DMS153 (cell line): ENCODE data around the gene KCNMA1.
"Not testable (repeated sequence)": the region's sequence is repeated elsewhere in the genome, so short reads cannot be mapped to it uniquely, and the experiment has no call there.

Experiments
- DNase-seq: peaks from one replicate; lab custom pipeline; 2025; lab: John Stamatoyannopoulos, UW

The KCNMA1 gene

DNA sequence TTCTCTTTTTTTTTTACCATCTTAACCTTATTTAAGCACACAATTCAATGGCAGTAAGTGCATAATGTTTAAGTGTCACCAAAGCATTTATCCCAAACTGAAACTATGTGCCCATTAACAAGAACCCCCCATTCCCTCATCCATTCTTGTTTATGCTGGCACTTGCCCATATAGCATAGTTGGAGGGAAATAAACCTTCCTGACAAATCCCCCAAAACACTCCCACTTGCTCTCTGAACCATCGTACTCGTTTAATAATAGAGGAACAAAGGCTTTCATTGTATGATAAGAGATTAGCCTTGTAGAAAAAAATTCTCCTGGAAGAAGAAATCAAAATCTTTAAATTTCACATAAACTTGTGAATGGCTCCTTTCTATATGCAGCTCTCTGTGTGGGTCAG is 26.4 kb upstream of the KCNMA1 start:
- no peak for DNase-seq

- no peak for DNase-seq
Measured at GRCh38 chr10:77661674-77662073, 24.1 kb upstream of the KCNMA1 start.

DNA sequence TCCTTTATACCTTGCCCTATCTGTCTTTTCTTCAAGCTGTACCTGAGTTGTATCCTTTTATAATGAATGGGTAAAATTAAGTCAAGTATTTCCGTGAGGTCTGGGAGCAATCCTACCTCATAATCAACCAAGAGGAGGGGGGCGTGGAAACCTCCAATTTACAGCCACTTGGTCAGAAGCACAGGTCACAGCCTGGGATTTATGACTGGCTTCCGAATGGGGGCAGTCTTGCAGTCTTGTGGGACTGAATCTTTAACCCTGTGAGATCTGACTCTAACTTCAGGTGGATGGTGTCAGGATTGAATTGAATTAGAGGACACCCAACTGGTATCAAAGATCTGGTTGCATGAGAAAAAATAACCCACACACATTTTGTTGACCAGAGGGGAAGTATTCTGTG is 23.5 kb upstream of the KCNMA1 start:
- no peak for DNase-seq

DNA sequence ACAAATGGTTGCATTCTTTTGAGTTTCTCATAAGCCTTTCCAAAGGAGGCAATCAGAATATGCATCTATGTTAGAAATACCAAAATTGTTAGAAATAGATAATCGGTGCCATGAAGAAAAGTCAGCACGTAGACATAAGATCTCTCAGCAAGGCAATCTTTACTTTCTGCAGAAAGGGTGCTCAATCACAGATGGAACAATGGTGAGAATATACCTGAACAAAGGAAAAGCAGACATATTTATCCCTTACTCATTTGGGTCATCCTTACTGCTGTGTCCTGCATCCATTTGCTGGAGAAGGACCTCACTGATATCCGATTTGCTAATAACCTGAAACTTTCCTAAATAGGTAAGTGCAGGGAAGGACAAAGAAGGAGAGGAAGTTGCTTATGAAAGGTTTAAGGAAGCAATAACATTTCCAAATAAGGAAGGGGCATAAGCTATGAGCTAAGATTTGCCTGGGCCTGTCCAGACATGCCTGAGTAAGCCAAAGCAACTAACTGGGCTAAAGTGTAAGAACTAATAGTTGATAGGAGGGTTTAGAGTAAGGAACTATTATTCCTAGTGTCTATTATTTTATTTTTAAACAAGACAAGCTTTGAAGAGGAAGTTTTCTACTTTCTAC is 21.6 kb upstream of the KCNMA1 start:
- not testable (repeated sequence) for DNase-seq

DNA sequence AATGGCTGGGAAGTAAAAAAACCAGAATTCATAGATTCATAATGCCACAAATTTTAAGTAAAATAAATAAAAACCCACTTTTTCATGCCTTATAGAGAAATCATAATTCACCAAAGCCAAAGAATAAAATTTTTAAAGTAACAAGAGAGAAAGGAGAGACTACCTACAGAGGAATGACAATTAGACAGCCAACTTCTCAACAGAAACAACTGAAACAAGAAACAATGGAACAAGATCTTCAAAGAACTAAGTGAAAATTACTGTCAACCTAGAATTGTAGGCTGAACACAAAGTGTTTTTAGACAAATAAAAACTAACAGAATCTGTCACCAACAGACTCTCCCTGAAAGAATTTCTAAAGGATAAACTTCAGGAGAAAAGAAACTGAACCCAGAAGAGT is 15.6 kb upstream of the KCNMA1 start:
- no peak for DNase-seq

DNA sequence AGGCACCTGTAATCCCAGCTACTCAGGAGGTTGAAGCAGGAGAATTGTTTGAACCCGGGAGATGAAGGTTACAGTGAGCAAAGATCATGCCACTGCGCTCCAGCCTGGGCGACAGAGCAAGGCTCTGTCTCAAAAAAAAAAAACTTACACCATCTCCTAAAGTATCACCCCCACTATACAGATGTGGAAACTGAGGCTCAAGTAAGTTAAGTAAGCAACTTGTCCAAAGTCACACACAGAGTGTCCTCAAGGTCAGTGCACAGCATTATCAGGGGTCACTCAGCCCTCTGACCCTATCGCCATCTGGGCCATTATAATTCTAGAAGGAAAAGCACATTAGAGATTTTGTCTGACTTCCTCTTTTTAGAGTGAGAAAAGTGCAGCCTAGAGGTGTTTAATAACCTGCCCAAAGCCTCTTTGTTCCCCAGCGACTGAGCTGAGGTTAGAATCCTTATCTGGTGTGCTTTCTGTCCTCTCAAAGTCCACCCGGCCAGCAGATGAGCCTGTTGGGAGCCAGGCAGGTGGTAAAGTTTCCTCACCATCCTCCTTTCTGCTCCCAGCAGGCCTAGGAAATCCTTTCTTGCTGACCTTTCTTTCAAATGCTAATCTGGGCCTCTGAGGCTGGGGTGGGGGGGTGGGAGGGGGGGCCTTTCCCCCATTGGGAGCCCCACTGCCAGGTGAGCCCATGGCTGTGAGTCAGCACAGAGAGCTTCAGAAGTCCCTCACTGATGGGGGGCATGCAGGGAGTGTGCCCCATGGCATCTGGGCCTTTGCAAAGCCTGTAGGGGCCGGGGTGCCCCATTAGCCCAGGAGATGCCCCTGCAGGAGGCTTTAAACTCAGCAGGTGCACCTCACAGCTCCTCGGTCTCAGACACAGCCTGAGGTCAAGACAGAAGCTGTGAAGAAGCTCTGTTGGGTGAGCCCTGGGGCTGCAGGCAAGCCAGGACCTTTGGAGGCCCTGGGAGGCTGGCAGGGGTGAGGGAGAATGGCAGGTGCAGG is 12.0 kb upstream of the KCNMA1 start:
- DNase-seq: no peak

- DNase-seq: peak; percentile 52
Measured at GRCh38 chr10:77648472-77648871, 10.9 kb upstream of the KCNMA1 start.

- no peak for DNase-seq
Measured at GRCh38 chr10:77647543-77648293, 10.1 kb upstream of the KCNMA1 start.

DNA sequence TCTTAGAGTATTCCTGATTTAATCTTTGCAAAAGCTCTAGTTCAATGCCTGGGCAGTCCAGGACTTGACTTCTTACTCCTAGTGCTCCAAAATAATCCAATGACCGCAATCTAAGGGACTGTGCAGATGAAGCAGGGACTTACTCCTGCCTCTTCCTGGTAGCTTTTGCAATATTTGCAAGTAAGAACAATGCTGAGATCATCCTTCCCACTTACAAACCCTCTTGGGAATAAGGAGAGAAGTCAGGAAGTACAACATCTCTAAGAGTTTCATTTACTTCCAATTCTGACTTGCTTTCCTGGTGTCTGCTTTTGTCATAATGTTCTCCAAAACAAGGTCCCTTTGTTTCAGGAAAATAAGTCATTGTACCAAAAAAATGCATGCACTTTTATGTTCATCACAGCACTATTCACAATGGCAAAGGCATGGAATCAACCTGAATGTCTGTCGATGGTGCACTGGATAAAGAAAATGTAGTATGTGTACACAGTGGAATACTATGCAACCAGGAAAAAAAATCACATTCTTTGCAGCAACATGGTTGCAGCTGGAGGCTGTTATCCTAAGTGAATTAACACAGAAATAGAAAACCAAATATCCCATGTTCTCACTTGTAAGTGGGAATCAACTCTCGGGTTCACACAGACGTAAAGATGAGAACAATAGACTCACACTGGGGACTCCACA is 7.1 kb upstream of the KCNMA1 start:
- DNase-seq: no peak

GRCh38 chr10:77643795-77644468 is 6.3 kb upstream of the KCNMA1 start:
- no peak for DNase-seq

GRCh38 chr10:77641788-77642397 is 4.3 kb upstream of the KCNMA1 start:
- DNase-seq: peak; percentile 41

GRCh38 chr10:77641344-77641743 is 3.7 kb upstream of the KCNMA1 start:
- no peak for DNase-seq

DNA sequence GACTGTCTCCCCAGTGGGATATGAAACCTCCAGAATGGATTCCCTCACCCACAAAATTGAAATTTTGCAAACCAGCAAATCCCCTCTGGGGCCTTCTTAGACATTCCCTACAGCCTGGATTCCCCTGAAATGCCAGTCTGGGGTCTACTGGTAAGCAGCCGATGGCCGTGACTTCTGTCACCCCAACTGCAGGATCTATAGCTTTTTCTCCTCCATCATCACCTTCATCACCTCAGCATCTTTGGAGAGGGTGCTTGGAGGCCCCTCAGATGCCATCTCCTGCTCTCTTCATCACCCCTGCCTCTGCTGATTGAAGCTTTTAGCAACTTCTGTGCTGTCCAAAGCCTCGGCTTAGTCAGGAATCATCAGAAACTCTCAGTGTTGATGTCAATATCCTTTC is 2.6 kb upstream of the KCNMA1 start:
- DNase-seq: no peak

DNA sequence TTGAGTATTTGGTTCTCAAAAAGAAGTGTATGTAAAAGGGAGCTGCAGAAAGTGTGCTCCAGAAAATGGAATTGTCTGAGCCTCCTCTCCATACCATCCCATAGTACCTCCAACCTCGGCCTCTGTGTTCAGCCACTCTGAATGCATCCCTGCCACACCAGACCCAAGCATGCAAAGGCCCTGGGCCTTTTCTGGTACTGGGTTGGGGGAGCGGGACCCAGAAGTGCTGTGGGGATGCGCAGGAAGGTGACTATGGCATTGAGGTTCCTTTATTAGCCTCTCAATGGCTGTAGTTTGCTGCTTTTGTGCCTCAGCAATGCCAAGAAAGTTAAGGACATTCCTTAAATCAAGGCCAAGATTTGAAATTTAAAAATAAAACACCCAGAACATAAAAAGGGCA is 2.1 kb upstream of the KCNMA1 start:
- no peak for DNase-seq

- DNase-seq: no peak
Measured at GRCh38 chr10:77638321-77639101, 903 bp upstream of the KCNMA1 start.

DNA sequence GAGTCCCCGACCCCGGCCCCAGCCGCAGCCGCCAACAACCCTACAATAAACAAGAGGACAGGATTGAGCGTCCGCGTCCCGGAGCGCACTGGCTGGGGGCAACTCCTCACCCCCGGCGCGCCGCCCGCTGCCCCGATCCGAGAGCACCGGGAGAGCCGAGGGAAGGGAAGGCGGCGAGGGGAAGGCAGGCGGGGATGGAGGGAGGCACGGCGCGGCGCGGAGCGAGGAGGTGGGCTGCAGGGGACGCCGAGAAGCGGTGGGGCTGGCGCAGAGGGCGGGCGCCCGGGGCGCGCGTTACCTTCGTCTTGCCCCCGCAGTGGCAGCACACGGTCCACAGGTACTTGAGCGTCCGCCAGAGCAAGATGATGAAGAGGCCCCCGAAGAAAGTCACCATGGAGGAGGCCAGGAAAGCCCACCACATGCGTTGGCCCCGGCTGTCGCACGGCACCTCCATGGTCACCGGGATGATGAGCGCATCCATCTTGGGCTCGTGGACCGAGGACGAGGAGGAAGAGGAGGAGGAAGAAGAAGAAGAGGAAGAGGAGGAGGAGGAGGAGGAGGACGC is 559 bp downstream of the KCNMA1 start:
- no peak for DNase-seq

DNA sequence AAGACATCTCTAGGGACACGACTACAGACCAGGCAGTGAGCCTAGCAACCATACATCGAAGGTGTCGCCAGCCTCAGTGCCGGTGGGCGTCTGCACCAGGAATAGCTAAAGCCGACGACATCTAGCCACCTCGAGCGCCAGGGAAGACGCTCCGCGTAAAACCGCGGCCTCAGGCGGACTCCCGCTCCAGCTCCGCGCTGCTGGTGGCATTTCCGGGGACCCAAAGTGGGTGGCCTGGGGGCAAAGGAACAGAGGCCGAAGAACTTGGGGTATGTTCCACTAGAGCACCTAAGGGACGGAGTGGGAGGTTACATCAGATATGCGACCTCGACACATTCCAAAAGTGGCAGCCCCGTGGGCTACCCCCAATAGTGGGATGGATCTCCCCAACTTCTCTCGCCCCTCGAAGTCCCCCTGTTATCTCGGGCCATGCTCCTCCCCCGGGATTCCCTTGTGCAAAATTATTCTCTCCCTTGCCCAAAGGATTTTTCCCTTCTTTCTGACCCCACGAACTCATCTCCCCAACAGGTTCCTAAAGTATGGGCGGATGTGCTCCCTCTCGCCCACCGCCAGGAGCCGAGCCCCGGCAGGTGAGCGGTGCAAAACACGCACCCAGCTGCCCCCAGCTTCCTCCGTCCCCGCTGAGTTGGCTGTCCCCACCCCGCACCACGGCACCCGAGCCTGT is 1.2 kb downstream of the KCNMA1 start:
- no peak for DNase-seq

GRCh38 chr10:77635402-77636227 is 2.0 kb downstream of the KCNMA1 start:
- no peak for DNase-seq
